ENCODE results near the gene UGP2.
"Not testable (repeated sequence)": the region's sequence is repeated elsewhere in the genome, so short reads cannot be mapped to it uniquely, and the experiment has no call there.

Gene UGP2
- total RNA-seq: 68.7 to 156 (median 112) reads per million in 17 experiments

DNA sequence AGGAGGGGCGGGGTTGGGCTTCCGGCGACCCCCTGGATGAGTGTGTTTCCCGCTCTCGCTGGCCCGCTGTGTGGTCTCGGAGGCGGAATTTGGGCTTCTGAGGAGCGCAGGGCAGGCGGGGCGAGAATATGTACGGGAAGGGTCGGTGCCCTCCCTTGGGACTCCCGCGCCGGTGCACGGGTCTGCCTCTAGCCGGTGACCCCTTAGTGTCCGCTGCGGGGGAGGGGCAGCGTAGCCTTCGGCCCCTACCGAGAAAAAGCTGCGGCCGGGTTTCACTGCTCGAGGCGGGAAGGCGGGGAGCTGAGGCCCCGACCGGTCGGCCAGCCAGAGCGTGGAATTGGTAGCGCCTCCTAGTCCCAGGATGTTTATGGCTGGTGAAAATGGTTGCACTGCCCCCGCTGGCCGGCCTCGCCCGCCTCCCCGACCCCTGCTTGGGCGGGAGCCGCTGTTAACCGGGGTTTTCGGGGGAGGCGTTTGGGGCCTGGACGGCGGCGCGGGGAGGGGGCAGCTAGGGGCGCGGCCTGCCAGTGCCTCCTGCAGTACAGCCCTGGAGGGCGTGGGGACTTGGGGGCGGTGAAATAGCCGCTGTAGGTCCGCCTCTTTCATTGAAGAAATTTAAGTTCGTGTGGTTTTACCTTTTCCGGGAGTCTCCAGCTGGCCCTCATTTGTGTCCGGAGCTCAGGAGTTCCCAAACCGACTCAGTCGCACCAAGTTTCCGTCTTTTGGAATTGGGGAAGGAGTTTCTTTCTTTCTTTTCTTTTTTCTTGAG, at the start of gene UGP2:
TSS of gene UGP2 (plus strand) at position 643 of the 769 bp plus-strand sequence. CDS start 290 bp downstream, outside the sequence.
- DNase-seq: peak; percentile 87 to 94 (median 94)

DNA sequence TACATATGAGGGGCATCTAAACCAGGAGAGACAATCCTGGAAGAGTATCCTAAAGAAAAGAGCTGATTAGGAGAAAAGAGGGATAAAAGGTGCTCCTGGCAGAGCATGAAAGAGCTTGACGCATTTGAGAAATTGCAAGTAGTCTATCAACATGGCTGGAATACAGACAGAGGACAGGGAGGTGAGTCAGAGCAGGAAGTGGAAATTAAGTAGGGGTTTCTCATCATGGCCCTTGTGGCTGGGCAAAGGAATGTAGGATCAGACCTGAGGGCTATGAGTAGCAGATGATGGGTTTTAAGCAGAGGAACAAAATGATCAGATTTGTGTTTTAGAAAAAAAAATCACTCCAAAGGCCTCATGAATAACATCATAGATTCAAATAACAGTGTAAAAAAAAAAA, 49.2 kb upstream of the UGP2 start:
- no peak for DNase-seq

DNA sequence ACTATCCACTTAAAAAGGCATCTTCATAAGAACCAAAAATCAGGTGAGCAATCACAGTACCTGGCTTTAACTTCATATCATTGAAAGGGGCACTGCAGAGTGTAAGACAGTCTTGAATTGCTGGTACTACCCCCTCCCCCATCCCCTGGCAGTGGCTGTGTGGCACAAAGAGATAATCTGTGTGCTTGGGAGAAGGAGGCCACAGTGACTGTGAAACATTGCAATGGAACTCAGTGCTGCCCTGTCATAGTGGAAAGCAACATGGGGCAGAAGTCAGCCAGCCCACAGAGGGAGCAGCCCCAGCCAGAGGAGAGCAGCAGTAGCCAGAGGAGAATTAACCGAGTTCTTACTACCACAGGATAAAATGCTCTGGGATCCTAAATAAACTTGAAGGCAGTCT, 45.3 kb upstream of the UGP2 start:
- DNase-seq: no peak

DNA sequence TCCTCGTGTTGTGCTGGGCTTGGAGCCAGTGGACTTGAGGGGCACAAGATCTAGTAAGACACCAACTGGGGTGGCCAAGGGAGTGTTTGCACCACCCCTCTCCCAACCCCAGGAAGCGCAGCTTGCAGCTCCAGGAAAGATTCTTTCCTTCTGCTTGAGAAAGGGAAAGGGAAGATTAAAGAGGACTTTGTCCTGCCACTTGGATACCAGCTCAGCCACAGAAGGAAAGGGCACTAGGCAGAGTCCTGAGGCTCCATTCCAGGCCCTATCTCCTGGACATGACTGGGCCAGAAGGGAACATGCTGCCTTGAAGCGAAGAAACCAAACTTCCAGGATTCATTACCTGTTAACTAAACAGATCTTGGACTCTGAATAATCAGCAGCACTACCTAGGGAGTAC, 44.9 kb upstream of the UGP2 start:
- DNase-seq: no peak

DNA sequence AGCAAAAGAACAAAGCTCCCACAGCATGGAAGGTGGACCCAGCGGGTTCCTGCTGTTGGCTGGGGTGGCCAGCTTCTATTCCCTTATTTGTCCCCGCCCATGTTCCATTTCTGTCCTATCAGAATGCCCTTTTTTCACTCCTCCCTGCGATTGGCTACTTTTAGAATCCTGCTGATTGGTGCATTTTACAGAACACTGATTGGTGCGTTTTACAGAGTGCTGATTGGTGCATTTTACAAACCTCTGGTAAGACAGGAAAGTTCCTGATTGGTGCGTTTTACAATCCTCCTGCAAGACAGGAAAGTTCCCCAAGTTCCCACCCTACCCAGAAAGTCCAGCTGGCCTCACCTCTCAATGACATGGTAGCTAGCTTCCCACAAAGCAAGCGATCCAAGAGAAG, 40.2 kb upstream of the UGP2 start:
- no peak for DNase-seq

DNA sequence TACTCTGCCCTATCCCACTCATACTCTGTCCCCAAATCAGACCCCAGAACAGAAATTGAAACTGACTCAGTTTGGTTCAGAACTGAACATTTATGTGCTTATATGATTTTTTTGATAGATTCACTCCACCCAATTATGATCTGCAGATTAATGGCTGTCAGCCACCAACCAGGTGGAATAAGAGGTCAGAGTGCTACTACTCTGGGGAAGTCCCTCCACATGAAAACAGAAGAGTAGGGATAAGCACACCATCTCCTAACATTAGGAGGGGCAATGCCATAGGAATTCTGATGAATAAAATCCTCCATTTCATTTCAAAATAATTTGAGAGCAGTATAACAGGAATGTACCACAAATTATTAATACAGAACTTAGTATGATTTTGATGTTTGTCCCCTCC, 36.3 kb upstream of the UGP2 start:
- DNase-seq: no peak

DNA sequence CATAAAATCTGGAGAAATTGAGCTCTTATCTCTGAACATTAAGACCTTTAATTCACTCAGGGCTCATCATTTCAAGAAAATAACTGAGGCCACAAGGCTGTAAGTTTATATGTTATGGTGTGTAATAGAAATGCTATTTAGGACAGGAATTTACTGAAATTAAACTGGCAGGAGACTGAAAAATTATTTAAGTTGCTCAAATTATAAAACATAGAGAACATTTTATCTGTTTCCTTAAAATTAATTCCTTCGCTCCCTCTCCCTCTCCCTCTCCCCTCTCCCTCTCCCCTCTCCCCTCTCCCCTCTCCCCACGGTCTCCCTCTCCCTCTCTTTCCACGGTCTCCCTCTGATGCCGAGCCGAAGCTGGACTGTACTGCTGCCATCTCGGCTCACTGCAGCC, 33.7 kb upstream of the UGP2 start:
- not testable (repeated sequence) for DNase-seq

DNA sequence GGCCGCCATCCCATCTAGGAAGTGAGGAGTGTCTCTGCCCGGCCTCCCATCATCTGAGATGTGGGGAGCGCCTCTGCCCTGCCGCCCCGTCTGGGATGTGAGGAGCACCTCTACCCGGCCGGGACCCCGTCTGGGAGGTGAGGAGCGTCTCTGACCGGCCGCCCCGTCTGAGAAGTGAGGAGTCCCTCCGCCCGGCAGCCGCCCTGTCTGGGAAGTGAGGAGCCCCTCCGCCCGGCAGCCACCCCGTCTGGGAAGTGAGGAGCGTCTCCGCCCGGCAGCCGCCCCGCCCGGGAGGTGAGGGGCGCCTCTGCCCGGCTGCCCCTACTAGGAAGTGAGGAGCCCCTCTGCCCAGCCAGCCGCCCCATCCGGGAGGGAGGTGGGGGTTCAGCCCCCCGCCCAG, 32.8 kb upstream of the UGP2 start:
- DNase-seq: not testable (repeated sequence)

DNA sequence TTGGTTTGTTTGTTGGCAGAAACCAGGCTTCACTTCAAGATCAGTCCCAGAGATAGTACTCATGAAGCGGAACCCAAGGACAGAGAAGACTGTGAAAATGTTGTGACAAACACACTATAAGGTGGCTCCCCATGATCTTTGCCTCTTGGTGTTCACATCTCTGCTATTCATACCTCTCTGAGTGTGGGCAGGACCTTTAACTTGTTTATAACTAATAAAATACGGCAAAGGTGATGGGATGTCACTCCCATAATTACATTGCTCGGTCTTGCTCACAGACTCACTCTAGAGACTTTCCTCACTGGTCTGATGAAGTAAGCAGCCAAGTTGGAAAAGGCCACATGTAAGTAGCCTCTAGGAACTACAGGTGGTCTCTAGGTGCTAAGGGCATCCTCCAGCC, 30.6 kb upstream of the UGP2 start:
- DNase-seq: no peak

DNA sequence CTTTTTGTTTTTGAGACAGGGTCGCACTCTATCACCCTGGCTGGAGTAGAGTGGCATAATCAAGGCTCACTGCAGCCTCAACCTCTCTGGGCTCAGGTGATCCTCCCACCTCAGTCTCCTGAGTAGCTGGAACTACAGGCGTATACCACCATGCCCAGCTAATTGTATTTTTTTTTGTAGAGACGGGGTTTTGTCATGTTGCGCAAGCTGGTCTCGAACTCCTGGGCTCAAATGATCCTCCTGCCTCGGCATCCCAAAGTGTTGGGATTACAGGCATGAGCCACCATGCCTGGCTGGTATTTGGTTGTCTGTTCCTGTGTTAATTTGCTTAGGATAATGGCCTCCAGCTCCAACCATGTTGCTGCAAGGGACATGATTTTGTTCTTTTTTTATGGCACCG, 29.8 kb upstream of the UGP2 start:
- DNase-seq: not testable (repeated sequence)

DNA sequence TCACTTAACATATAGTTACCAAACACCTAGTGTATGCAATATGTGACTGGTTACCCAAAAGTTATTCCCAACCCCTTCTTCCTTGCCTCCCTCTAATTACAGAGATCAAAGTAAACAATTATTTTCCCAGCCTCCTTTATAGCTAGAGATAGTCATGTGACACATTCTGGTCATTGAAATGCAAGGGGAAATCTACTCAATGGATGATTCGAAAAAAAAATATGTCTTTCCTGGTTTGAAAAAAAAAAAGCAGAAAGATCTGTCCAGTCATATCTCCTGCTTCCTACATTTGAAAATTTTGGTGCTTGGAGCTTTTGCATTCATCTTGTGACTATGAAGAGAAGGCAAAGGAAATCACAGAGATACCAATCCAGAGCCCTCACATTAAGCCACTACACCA, 27.6 kb upstream of the UGP2 start:
- no peak for DNase-seq

DNA sequence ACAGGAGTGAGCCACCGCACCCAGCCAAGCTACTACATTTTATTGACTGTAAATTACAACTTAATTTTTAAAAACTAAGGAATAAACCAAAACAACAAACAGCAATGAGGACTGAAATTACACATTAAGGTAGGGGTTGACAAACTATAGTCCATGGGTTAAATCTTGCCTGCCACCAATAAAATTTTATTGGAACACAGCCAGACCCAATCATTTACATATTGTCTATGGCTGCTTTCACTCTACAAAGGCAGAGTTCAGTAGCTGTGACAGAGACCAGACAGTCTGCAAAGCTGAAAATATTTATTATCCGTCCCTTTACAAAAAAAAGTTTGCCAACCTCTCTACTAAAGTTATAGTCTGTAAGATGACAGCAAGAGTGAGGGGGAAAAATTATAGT, 24.3 kb upstream of the UGP2 start:
- no peak for DNase-seq

DNA sequence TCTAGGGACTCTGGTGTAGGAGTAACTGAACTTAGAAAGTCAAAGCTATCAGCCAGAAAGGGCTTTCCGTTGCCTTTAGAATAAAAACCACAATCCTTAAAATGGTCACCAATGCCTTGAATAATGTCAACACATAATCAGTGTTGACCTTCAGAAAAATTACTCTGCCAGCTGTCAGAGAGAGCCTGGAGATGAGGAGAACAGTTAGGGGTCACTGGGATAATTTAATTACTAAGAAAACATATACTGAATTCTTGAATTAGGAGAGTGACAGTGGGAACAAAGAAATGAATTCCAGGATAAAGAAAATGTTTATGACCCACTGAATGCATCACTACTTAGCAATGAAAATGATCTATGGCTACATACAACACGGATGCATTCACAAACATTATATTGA, 23.4 kb upstream of the UGP2 start:
- DNase-seq: no peak

DNA sequence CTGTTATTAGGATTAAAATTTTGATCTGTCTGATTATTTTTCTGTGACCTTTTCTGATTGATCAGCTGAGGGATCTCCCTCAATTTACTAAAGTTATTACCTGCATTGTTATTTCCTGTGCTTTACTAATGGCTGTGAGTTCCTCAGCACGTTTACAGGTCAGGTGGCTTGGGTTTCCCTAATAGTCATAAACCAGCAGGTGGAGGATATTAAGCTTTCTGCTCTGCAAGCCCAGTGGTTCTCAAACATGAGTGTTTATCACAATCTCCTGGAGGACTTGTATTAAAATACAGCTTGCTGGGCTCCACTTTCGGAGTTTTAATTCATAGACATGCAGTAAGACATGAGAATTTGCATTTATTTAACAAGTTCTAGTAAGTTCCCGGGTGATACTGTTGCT, 22.4 kb upstream of the UGP2 start:
- no peak for DNase-seq

DNA sequence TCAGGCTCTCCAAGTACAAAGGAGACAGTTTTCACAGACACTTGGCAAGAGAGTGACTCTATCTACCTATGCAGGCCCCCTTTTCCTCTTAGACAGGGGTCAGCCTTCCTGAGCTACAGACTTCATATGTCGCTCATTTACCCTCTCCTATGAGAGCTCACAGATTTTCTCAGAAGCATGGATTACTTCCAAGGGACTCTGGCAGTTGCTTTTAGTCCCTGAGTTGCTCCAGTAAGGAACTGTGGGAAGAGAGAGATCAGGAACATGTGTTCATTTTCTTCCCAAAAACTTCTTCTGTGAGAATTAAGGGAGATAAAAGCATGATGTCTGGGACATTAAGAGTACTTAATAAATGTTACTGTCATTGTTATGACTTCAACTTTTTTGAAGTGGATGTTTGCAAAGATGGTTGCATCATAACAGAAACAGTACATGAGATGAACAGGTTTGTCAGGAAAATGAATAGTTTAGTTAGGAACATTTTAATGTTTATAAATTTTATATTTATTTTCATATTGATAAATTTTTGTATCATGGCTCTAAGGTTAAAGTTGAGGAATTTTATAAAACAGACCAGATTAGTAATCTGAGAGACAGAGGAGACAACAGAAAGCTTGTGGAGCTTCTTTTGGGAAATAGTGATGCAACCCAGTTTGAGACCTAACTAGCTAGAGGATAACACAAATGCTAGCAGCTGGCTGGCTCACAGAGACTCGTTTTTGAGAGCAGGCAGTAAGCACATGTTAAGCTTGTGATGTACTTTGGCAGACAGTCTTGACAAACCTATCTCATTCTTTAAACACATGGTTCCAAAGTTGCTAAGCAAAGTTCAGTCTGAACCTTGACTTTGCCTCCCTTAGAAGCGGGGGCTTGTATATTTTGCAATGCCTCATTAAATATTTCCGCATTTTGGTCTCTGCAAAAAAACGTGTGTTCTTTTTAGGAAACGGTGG, 21.7 kb upstream of the UGP2 start:
- DNase-seq: peak; percentile 16 to 61 (median 44)

DNA sequence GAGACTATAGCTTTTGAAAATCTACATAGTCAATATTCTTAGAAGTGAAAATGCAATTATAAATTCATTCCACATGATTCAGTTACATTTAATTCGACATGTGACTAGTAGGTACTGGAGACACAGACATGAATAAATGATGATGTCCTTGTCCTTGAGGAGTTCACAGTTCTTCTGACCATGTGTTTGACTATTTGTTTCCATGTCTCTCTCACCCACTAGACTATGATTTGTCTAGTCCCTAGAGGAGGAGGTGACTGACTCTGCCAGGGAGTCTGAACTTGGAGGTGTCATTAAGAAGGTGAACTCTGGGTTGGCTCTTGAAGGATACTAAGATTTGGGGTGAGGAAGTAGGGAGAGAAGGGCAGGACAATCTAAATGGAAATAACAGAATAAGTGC, 20.7 kb upstream of the UGP2 start:
- no peak for DNase-seq

DNA sequence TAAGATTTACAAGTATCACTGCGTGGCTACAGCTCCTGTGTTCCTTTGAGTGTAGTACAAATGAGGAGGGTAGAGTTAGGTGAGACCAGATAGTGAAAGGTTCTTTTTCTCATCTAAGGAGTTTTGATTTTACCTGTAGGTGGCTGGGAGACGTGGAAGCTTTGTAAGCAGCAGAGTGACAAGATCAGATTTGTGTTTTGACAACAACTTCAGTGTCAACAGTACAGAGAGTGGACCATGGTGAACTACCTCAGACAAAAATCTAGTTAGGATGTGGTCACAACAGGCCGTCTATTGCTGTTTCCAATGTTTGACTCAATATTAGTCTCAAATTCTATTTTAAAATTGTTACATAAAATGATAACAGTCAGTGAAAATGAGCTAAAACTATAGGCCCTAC, 20.3 kb upstream of the UGP2 start:
- DNase-seq: no peak

DNA sequence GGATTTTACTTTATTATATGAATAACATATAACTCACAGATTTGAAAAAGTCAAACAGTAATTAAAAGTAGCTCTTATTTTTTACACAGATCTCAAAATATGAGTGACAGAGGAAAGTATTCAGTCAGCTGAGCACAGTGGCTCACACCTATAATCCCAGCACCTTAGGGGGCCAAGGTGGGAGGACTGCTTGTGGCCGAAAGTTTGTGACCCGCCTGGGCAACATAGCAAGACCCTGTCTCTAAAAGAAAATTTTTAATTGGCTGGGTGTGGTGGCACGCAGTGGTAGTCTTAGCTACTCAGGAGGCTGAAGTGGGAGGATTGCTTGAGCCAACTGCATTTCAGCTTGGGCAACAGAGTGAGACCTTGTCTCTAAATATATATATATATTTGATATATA, 19.2 kb upstream of the UGP2 start:
- DNase-seq: no peak

DNA sequence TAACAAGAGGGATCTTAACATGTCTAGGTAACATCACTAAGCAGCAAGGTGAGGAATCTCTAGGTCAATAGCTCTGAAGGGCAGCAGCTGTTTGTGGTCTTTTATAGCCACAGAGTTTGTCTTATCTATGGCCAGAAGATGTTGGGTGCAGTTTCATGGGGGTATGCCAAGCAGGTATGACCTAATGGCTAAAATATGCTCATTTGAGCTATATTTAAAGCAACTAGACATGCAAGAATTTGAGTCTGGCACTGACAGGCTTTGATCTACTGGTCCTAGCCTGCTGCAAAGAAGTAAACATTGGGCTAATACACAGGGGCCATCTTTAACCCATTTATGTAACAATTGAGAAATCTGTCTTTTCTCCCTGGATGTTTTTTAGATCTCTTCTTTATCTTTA, 13.9 kb upstream of the UGP2 start:
- DNase-seq: no peak

DNA sequence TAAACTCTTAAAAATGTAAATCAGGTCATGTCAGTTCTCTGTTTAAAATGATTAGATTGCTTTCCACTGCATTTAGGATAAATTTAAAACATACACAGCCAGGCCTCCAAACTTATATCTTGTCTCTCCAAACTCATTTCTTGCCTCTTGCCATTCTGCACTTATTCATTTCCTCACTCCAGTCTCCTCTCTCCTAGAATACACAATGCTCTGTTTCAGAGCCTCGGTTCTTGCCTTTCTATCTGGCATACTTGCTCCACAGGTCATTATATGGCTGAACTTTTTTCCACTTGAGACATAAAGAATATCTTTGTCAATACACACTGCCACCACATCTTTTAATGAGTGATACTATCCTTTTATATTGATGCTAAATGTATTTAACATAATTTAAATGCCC, 10.5 kb upstream of the UGP2 start:
- no peak for DNase-seq

DNA sequence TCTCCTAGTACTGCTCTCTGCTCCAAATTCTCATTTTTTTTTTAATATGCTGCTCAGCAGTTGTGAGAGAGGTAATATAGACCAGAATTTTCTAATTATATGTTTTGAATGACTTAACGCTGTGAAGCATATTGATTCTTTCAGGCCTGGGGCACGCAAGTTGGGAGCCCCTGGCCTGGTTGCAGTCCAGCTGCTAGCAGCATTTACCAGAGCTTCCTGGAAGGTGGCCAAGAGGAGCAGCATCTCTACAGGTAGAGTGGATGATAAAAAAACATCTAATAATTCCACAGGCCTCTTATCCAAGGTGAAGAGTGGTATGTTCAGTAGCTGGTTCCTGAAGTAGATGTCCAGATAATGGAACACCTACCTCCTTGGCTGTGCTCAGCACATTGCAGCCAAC, 7.3 kb upstream of the UGP2 start:
- DNase-seq: no peak

DNA sequence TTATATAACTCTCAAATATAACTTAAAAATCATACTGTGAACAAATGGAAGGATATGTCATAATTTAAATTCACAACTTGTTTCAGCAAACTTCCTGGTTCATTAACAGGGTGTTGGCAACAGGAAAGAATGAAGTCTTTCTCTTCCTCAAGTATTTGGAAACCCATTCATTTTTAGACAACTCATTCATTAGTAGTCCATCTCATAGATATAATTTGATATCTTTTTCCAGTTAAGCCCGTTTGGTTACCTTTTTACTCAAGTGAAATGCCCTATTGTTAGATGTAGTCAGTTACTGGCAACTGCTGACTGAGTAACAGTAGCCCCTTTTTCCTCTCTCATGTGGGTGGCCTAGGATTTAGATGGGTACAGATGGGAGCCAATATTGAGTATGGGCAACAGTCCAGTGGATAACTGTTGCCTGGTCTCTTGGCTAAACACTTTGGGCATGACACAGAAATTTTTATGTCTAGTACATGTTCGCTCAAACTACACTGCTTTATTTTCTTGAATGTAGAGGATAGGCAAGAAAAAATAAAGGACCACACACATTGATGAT, 4.6 kb upstream of the UGP2 start:
- no peak for DNase-seq

DNA sequence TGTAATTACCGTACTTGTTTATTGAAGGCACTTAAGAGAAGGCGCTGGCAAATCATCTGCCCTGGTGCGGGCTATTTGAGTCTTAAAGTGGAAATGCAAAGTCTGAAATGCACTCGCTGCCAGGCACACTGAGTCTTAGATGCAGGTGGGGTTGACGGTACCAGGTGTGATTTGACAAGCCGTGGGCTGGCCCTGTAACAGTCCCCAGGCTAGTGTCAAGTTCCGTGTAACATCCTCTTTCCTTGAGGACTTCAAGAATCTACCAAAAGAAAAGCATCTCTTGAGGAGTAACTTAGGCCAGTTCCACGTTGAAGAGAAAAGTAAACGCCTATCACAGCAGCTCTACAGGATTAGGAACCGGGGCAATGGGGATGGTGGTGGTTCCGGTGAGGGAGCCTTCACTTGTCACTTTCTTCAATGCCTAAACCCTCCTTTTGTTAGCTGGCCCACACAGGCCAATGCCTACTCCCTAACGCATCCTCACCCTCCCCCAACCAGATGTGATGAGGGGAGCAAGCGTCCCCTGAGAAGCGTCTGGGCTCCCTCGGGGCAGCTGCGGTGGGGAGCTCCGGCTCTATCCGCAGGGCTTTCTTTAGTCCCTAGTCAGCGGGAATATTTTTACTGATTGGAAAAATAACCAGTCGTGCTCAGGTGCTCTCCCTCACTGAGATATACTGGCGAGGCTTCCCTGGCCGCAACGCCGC, 1.5 kb upstream of the UGP2 start:
- peak in 1 of 4 experiments; percentile 11 for DNase-seq
